Retina (tissue), 1 donor: ENCODE data around the gene JAKMIP2.
"Not testable (repeated sequence)": the region's sequence is repeated elsewhere in the genome, so short reads cannot be mapped to it uniquely, and the experiment has no call there.

ENCODE experiments used
- DNase-seq: peaks from one replicate; pipeline ENCODE4 v3.0.0-alpha.2; 2016

The JAKMIP2 gene

GRCh38 chr5:147743678-147744374, 38.7 kb downstream of the JAKMIP2 start:
- DNase-seq: no peak

- no peak for DNase-seq
Observed at GRCh38 chr5:147743012-147743411, 39.5 kb downstream of the JAKMIP2 start.

GRCh38 chr5:147742151-147742550, 40.4 kb downstream of the JAKMIP2 start:
- no peak for DNase-seq

- DNase-seq: no peak
Observed at GRCh38 chr5:147740864-147741263, 41.7 kb downstream of the JAKMIP2 start.

GRCh38 chr5:147737921-147738320, 44.6 kb downstream of the JAKMIP2 start:
- DNase-seq: no peak

GRCh38 chr5:147735621-147736125, 46.9 kb downstream of the JAKMIP2 start:
- DNase-seq: no peak

- DNase-seq: no peak
Observed at GRCh38 chr5:147734894-147735293, 47.6 kb downstream of the JAKMIP2 start.

GRCh38 chr5:147733075-147733474, 49.5 kb downstream of the JAKMIP2 start:
- DNase-seq: no peak

- DNase-seq: no peak
Observed at GRCh38 chr5:147732291-147732883, 50.1 kb downstream of the JAKMIP2 start.

GRCh38 chr5:147731431-147732290, 50.9 kb downstream of the JAKMIP2 start:
- DNase-seq: no peak

- DNase-seq: no peak
Observed at GRCh38 chr5:147727200-147727599, 55.3 kb downstream of the JAKMIP2 start.

- DNase-seq: not testable (repeated sequence)
Observed at GRCh38 chr5:147721191-147721960, 61.2 kb downstream of the JAKMIP2 start.

- DNase-seq: no peak
Observed at GRCh38 chr5:147713550-147714295, 68.8 kb downstream of the JAKMIP2 start.

GRCh38 chr5:147712598-147712997, 69.9 kb downstream of the JAKMIP2 start:
- no peak for DNase-seq

- no peak for DNase-seq
Observed at GRCh38 chr5:147712019-147712418, 70.5 kb downstream of the JAKMIP2 start.

- no peak for DNase-seq
Observed at GRCh38 chr5:147711019-147711418, 71.5 kb downstream of the JAKMIP2 start.

GRCh38 chr5:147708708-147709107, 73.8 kb downstream of the JAKMIP2 start:
- no peak for DNase-seq

- no peak for DNase-seq
Observed at GRCh38 chr5:147704544-147704943, 78.0 kb downstream of the JAKMIP2 start.

GRCh38 chr5:147701468-147701867, 81.1 kb downstream of the JAKMIP2 start:
- no peak for DNase-seq

GRCh38 chr5:147699496-147700088, 82.9 kb downstream of the JAKMIP2 start:
- DNase-seq: no peak

- DNase-seq: no peak
Observed at GRCh38 chr5:147697380-147697779, 85.1 kb downstream of the JAKMIP2 start.

- DNase-seq: no peak
Observed at GRCh38 chr5:147694772-147695171, 87.8 kb downstream of the JAKMIP2 start.
